HG02981 (cell line): ENCODE measurements around the gene MAP1S.
A peak's percentile ranks its signal among the peaks of the same experiment; 100 is the strongest.

ENCODE experiments used
- ATAC-seq: cut with Tn5 transposase; IDR thresholded peaks from one replicate; pipeline ENCODE4 v1.9.1; 2021; ENCODE audit warnings: mild to moderate bottlenecking, moderate library complexity; ENCODE audit not compliant: unreplicated experiment

MAP1S gene

GRCh38 chr19:17737690-17738153 is 18.4 kb downstream of the MAP1S start:
- no peak for ATAC-seq

GRCh38 chr19:17739121-17739875 is 20.0 kb downstream of the MAP1S start:
- no peak for ATAC-seq

- ATAC-seq: no peak
These were observed 22.2 kb downstream of the MAP1S start for GRCh38 chr19:17741456-17741855.

- no peak for ATAC-seq
These were observed 24.7 kb downstream of the MAP1S start for GRCh38 chr19:17743874-17744580.

- ATAC-seq: peak; percentile 82
These were observed 28.2 kb downstream of the MAP1S start for GRCh38 chr19:17747205-17748098.

- ATAC-seq: no peak
These were observed 29.8 kb downstream of the MAP1S start for GRCh38 chr19:17748884-17749638.

GRCh38 chr19:17749912-17750317 is 30.6 kb downstream of the MAP1S start:
- ATAC-seq: no peak

- no peak for ATAC-seq
These were observed 32.0 kb downstream of the MAP1S start, which contains the start of gene FCHO1 for GRCh38 chr19:17751103-17751911. Gene FCHO1 (plus strand): TSS chr19:17751477. CDS start chr19:17755165, 3,688 bp downstream.

- no peak for ATAC-seq
These were observed 32.6 kb downstream of the MAP1S start for GRCh38 chr19:17751912-17752273.

GRCh38 chr19:17752865-17753639 is 33.8 kb downstream of the MAP1S start:
- ATAC-seq: no peak

GRCh38 chr19:17753976-17754375 is 34.7 kb downstream of the MAP1S start:
- ATAC-seq: no peak

GRCh38 chr19:17754634-17755442 is 35.6 kb downstream of the MAP1S start:
- peak; percentile 53 for ATAC-seq

- no peak for ATAC-seq
These were observed 36.2 kb downstream of the MAP1S start for GRCh38 chr19:17755443-17755890.

GRCh38 chr19:17755977-17756670 is 36.8 kb downstream of the MAP1S start:
- no peak for ATAC-seq

- no peak for ATAC-seq
These were observed 37.8 kb downstream of the MAP1S start for GRCh38 chr19:17757125-17757524.

GRCh38 chr19:17758515-17758914 is 39.2 kb downstream of the MAP1S start:
- no peak for ATAC-seq

- ATAC-seq: no peak
These were observed 41.9 kb downstream of the MAP1S start for GRCh38 chr19:17761148-17761547.
